OCI-LY3 (cell line): ENCODE data around the gene RPS6KA2.

Experiments used
- EZH2phosphoT487 ChIP-seq: fragments of 200-600 bp; shearing (Covaris generic); IDR thresholded peaks from 2 replicates; pipeline ENCODE4 v1.6.1; 2018; ENCODE audit warnings: antibody characterized with exemption, mixed run types, low read depth
- TF ChIP-seq, protein P1 (sequence below): fragments of 200-600, 300-600 bp; sonication (generic); IDR thresholded peaks from 2 replicates; pipeline ENCODE4 v1.5.1; 2014; ENCODE audit warnings: antibody characterized with exemption, low read length, low read depth

DNA sequence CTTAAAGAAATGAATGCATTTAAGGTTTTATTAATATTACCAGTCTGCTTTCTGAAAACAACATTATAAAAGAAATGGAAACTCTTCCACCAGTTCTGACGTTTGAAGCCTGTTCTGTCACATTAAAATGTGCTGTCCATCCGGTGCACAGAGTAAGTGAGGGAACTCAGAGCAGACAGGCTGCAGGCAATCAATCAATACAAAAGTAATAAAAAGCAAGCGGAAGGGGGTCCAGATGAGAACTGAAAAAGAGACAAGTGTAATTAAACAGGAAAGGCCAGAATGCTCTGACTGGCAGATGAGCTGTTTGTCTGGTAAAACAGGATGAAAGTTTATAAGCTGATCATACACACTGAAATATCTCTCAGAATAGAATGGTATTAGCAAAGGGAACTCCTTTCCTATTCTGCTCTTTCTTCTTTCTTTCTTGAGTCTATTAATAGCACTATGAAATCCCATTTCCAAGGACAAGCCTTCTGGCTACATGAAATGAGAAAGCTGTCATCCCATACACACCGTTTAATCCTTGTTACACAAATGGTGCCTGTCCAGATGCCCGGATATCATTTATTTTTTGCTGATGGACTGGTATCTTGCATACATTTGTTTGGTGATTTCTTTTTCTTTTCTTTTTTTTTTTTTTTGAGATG lies 134.8 kb downstream of the RPS6KA2 start:
- TF ChIP-seq, protein P1, sequence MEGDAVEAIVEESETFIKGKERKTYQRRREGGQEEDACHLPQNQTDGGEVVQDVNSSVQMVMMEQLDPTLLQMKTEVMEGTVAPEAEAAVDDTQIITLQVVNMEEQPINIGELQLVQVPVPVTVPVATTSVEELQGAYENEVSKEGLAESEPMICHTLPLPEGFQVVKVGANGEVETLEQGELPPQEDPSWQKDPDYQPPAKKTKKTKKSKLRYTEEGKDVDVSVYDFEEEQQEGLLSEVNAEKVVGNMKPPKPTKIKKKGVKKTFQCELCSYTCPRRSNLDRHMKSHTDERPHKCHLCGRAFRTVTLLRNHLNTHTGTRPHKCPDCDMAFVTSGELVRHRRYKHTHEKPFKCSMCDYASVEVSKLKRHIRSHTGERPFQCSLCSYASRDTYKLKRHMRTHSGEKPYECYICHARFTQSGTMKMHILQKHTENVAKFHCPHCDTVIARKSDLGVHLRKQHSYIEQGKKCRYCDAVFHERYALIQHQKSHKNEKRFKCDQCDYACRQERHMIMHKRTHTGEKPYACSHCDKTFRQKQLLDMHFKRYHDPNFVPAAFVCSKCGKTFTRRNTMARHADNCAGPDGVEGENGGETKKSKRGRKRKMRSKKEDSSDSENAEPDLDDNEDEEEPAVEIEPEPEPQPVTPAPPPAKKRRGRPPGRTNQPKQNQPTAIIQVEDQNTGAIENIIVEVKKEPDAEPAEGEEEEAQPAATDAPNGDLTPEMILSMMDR, result no peak
- TF ChIP-seq EZH2phosphoT487, result no peak
